GM18520 (cell line): ENCODE data around the gene FAM200B.

Experiments
- ATAC-seq: cut with Tn5 transposase; IDR thresholded peaks from one replicate; pipeline ENCODE4 v1.9.1; 2021; ENCODE audit not compliant: unreplicated experiment

Gene FAM200B

DNA sequence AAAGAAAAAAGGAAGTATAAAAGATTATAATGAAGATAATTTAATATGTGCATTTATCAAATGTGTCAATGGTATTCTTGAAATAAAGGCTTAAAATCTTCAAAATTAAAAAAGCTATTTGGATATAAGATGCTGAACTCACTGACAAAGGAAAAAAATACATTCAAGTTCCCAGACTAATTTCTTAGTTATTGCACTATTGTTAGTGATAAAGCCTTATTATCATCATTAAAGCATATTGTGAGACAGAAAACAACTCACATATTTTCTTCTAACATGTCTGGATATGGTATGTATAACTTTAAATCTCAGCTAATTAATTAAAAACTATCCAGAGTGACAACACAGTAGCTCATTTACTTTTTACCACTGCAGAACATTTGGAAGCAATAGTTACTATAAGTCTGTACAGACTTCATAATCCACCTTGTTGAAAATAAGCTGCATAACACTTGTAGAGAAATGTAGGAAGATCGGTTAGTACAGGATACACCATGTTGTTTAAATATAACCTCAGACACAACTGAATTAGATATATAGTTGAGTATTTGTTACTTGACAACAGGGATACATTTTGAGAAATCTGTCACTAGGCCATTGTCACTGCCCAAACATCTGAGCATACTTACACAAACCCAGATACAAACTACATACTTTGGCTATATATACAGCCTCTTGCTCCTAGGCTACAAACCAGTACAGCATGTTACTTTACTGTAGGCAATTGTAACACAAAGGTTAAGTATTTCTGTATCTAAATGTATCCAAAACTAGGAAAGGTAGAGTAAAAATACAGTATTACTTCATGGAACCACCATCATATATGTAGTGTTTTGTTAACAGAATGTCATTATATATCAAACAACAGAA lies 12.8 kb upstream of the FAM200B start:
- ATAC-seq = no peak

DNA sequence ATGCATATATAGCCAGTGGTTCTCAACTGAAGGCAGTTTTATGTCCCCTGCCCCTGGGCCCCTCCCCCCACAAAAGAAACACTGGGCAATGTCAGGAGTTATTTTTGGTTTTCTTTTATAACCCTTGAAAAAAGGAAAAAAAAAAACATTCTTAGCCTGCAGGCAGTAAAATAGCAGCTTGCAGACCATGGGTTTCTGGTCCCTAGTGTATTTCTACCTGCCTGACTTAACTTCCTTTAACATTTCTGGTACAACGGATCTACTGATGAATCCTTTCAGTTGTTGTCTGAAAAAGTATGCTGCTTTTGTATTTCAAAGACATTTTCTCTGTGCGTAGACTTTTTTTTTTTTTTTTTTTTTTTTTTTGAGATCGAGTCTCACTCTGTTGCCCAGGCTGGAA lies 11.1 kb upstream of the FAM200B start:
- ATAC-seq = no peak

DNA sequence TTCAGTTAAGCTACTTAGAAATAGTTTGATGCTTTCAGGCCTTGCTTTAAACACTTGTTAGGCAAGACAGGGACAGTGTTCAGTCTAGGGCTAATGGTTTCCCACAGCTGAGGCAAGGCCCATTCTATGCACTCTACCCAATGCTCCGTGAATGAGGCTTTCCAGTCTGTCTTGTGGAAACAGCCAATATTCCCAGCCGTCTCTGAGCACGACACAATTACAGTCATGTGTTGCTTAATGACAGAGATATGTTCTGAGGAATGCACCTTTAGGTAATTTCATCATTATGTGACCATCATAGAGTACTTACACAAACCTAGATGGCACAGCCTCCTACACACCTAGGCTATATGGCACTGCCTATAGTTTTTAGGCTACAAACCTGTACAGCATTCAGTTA lies 9.5 kb upstream of the FAM200B start:
- no peak for ATAC-seq

- ATAC-seq = no peak
These were observed 8.3 kb upstream of the FAM200B start for GRCh38 chr4:15673337-15673736.

DNA sequence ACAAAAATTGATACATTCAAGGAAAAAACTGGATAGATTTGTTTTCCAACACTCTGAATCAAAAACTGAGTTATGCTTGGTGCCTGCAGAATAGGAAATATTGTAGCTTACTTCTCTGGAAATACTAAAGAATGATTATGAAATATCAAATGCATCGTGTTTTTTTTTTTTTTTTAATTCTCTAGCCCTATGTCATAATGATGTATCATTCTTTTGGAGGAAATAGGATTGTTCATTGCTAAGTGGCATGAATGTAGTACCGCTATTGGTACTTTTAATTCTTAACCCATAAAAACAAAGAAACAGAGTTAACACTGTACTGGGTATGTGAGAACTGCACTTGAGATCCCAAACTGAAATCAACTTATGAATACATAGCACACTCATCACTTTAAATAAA lies 7.6 kb upstream of the FAM200B start:
- ATAC-seq = no peak

- ATAC-seq = no peak
These were observed 6.7 kb upstream of the FAM200B start for GRCh38 chr4:15674926-15675325.

DNA sequence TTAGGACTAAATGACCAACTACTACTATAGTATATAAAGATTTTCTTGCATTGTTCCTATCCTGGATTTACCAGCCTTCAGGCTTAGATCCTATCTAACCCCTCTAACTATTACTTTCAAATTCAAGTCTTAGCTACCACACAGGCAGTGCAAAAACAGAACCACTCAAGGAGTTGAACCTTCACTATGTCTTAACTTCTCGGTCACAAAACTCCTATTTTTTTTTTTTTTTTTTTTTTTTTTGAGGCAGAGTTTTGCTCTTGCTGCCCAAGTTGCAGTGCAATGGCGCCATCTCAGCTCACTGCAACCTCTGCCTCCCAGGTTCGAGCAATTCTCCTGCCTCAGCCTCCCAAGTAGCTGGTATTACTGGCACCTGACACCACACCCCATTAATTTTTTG lies 6.3 kb upstream of the FAM200B start:
- no peak for ATAC-seq

- no peak for ATAC-seq
These were observed 5.6 kb upstream of the FAM200B start for GRCh38 chr4:15676039-15676438.

DNA sequence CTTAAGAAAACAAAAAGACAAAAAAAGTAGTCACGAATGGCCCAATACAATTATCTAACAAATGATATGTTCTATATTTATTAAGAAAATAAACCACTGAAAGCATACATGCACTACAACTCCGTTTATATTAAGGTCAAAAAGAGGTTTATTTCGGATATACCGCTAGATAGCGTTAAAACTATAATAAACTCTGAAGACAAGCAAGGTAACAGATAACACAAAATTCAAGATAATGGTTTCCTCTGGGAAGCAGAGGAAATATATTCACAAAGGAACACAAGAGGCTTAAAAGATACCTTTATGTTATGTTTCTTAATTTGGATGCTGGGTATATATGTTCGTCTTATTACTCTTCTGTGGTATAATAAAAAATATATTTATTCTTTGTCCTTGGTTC lies 4.7 kb upstream of the FAM200B start:
- ATAC-seq = no peak

- no peak for ATAC-seq
These were observed 4.1 kb upstream of the FAM200B start for GRCh38 chr4:15677507-15677988.

DNA sequence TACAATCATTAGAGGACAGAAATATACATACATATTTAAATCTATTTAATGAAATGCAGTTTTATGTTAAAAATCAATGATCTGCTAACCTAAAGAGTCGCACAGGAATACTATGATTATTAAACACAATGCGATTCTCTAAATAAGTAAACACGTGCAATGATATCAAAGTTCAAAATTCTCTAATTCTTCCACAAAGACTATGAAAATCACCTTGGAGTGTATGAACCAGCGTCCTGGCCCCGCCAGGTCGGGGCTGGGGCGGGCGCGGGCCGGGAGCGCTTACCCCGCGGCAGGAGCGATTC lies 608 bp upstream of the FAM200B start:
- no peak for ATAC-seq

GRCh38 chr4:15682242-15683142 lies 865 bp downstream of the FAM200B start:
- ATAC-seq = no peak

GRCh38 chr4:15683143-15683495 lies 1.5 kb downstream of the FAM200B start:
- no peak for ATAC-seq

- no peak for ATAC-seq
These were observed 2.9 kb downstream of the FAM200B start for GRCh38 chr4:15684498-15684897.

DNA sequence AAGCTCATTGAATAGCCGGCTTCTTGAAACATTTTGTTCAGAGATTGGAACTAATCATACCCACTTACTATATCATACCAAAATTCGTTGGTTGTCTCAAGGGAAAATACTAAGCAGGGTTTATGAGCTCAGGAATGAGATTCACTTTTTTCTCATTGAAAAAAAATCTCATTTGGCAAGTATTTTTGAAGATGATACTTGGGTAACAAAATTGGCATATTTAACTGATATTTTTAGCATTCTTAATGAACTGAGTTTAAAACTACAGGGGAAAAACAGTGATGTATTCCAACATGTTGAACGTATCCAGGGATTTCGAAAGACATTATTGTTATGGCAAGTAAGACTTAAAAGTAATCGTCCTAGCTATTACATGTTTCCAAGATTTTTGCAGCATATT lies 6.4 kb downstream of the FAM200B start:
- no peak for ATAC-seq

GRCh38 chr4:15689540-15689939 lies 7.9 kb downstream of the FAM200B start:
- no peak for ATAC-seq

DNA sequence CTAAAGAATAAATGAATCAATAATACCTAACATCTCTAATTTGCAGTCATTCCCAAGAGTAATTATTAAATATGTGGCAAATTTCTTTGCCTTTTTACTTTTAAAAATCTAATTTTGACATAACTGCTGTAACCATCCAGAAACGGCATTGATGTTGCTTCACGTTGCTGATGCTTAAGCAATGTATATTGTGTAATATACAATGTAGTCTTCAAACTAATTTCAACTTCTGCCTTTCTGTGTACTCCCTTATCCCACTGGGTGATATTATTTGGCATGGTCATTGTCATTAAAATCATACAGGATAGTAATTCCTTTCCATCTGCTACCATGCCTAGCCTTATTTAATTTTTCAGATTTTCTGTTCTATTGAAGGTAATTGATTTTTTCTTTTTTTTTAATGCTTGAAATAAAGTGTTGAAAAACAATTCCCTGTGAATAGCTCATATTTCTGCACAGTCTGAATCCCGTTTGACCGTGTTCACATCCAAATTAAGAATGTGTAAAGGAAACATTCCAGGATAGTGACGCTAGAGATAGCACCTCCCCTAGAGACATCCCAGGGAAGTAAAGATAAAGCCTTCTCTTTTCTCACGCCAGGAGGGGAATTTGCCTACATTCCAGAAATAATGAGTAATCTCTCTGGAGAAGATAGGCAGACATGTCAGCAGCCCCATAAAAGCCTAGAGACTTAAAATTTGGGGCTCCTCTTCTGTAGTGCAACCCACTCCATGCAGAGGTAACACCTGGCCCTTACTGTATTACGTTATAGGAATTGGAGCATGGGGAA lies 8.6 kb downstream of the FAM200B start:
- ATAC-seq = no peak

DNA sequence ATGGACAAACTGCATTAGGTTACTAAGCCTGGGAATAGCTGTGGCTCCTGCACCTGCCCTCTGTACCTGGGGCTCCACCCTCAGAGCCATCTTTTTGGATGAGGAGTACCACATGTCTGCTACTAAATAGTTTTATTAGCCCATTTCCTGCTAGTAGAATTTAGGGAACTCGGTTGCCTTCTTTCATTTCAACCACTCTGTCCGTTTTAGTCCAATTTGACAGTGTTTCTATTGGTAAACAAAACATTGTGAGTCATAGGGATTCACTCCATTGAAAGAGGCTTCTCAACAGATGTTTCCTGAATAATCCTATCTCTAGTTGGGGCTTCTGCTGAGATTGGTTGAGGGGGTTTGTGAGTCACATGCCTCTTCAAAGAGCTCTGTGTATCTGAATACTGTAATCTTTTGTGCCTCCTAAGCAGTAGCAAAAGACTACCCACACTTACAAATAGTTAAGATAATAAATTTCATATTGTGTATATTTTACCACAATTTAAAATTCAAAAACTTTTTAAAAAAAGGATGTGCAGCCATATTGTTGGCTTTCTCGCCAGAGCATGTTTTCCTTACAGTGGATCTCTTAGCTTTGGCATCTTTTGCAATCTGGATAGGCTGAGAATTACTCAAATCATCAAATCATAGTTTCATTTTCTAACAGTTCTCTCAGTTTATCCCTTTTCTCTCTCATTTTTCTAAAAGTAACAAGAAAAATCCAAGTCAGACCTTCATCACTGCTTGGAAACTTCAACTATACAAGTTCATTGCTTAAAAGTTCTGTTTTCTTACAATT lies 9.9 kb downstream of the FAM200B start:
- ATAC-seq = no peak

DNA sequence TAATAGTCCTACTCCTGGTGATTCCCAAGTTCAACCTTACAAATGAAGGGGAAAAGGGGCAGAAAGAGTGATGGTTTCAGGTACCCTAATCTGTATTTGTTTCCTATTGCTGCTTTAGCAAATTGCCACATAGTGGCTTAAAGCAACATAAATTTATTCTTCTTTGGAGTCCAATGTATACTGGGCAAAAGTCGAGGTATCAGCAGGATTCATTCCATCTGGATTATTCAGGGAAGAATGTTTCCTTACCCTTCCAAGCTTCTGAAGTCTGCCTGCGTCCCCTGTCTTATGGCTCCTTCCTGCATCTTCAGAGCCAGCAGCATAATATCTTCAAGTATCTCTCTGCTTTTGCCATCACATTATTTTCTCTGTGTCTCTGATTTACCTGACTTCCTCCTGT lies 11.0 kb downstream of the FAM200B start:
- ATAC-seq = no peak

DNA sequence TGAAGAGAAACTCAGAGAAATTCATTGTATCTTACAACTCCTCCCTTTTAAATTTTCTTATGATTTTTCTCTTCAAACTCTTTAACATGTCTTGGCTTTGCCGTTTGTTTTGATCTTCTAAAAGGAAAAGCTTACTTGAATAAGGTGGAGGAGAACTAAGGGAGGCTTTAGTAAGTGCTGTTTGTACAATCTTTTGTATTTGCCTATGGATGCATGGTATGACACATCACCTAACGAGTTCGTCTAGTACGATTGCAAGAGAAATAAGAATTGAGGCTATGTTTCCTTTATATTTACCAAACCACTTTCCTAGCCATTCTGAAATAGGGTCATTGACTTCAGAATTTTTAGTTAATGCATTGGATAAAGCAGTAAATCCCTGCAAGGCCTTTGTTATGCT lies 12.8 kb downstream of the FAM200B start:
- no peak for ATAC-seq

DNA sequence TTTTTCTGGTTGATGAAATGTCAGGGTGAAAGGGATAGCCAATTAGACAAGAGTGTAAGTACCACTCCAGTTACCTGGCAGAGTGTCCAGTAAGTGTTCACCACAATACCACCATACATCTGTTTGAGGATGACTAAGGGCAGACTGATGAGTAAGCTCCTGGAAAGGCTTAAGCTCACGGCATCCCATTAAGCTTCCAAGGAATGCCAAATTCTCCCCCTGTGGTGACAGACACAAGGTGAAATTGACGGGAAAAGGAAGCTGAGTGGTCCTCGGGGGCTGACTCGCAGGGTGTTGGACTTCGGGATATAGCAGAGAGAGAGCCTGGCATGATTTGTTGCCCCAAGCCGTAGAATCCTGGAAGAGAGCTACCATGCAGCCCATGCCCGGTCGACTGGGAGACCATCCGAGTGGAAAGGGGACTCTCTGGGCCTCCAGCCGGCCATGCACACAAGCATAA lies 13.6 kb downstream of the FAM200B start:
- ATAC-seq = no peak
